SK-N-MC (cell line): ENCODE results near the gene EGLN1.

ENCODE experiments used
- EZH2 ChIP-seq: fragments of 200-600 bp; sonication (generic); IDR thresholded peaks from one replicate; pipeline ENCODE4 v1.6.1; 2017; ENCODE audit warnings: antibody characterized with exemption
- POLR2AphosphoS5 ChIP-seq: IDR thresholded peaks from 2 replicates; pipeline ENCODE4 v1.6.1; 2012; ENCODE audit warnings: mild to moderate bottlenecking, low read depth, low read length, borderline replicate concordance

GRCh38 chr1:231442735-231443134 lies 20.6 kb upstream of the EGLN1 start:
- TF ChIP-seq POLR2AphosphoS5 (no peak), EZH2 (no peak)
